SK-MEL-5 (cell line): Measurements from ENCODE around the gene ZNF311. TPM values are rescaled to one million over a fixed set of nuclear protein-coding genes. Genes with fewer than 3 reads are reported as not detected.
"Not testable (repeated sequence)": the region's sequence is repeated elsewhere in the genome, so short reads cannot be mapped to it uniquely, and the experiment has no call there.

Source experiments
- DNase-seq: peaks from one replicate; pipeline ENCODE4 v3.0.0-alpha.2; 2016; ENCODE audit warnings: low read depth, low spot score
- in situ Hi-C: cut with HindIII; loops from 2 replicates; pipeline ENCODE4 v1.10.0; 2016; ENCODE audit warnings: low sequenced_read_pairs, high pct_unique_total_duplicates, low pct_unique_long_range_greater_than_20kb
- total RNA-seq: library from RNA; depleted of rRNA; stranded (reverse); fragments of >200 nt; shearing (Covaris generic); gene quantifications from 2 replicates; pipeline ENCODE4 v1.2.3, GENCODE V29; 2014

ZNF311 gene
- total RNA-seq, 1 experiment from 2014 or later, result not detected

DNA sequence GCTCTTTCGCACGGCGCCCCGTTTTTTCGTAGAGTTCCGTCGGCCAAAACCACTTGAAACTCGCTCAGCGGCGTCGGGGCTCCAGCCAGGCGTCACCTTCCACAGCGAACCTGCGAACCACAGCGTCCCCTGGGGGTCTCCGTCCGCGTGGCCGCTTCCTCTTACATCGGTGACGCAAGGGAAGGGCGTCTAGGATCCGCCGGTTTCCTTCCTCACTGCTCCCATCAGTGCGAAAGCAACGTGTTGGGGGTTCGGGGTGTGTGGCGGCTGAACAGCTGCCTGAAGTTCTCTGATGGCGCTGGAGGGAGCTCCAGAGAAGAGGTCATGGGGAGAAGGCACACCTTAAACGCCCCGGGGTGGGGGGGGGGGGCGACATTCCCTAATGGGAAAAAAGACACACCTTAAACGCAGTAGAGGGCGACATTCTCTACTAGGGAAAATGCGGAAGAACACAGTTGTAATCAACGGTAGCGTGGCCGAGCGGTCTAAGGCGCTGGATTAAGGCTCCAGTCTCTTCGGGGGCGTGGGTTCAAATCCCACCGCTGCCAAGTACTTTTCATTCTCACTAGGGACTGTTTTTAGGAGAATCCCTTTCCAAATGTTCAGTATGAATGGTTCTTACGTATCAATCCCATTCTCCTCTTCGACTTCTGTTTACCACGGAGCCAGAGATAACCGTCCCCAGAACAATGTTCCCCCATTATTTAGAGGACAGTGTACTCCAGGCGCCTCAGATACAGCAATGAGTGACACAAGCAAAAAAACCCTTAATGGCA is 16.4 kb downstream of the ZNF311 start:
- DNase-seq, result peak; percentile 1
- in situ Hi-C loops, result no loop called here

DNA sequence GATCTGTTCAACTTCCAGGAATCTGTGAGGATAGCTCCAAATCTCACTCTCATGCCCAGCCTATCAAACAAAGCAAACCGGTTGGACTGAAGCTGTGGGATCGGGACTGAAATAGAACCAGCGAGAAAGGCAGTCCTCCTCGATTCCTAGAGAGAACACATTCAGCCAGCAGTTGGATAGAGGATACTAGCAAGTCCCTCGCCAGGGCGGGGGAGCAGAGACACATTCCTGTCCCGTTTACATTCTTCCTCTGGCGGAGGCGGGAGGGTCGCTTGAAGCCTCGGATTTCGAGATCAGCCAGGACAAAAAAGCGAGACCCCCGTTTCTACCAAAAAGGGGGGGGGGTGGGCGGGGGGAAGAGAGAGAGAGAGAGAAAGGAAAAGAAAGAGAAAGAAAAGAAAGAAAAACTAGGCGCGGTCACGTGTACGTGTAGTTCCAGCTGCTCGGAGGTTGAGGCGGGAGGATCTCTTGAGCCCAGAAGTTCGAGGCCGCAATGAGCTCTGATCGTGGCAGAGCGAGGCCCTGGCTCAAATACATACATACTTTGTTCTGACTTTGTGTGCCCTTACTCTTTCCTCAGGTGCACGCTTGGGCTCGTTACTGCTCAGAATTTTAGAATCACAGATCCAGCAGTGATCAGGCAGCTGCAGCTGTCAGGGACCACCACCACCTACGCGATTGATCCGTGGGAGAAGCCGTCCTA is 19.5 kb downstream of the ZNF311 start:
- in situ Hi-C loops, result no loop called here
- peak; percentile 95 for DNase-seq

DNA sequence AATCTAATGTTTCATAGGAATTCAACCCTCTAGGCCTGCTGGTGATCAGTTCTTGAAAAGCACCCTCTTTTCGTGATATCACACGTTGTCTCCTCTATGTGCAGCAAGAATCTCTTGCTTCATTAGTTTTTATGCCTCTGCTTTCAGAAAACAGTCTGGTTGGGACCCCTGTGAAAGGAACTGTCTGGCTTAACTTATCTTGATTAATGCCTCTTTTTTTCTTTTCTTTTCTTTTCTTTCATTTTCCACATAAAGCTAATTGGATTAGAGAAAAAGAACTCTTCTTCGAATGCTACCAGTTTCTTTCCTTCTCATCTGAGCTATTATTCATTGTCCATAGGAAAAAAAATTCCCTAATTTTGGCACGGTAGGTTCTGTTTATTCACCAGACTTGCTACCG is 21.3 kb downstream of the ZNF311 start:
- in situ Hi-C loops, result no loop called here
- DNase-seq, result no peak

DNA sequence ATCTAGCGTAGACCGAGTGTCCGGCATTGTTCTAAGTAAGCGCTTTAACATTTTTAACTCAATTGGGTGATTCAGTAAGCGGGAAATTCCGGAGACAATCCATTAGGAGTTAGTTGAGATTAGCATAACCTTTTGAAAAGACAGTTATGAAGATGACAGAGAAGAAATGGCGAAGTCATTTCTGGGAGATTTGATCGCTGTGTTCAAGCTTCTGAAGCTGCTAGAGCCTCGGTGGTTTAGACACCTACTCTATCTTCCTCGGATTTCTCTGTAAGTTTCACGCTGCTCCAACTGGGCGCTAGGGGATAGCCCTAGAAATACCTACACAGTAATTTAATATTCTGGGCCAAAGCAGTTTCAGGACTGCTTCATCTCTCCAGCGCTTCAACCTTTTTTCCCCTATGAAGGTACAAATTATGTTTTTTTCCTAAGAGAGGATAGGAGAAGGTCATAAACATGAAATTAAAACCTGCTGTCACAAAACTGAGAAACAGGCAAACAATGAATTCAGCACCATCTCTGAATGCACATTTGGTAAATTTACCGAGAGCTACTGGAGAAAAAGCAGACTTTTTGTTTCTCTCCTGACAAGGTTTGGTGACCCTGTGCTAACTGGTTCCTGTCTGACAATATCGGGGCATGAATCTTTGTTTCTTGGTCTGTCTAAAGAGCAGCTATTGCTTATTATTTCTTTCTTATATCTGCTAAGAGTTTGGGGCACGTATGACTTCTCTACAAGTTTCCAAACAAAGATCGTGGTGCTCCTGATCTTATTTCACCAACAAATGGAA is 22.4 kb downstream of the ZNF311 start:
- in situ Hi-C loops, result no loop called here
- DNase-seq, result peak; percentile 80

DNA sequence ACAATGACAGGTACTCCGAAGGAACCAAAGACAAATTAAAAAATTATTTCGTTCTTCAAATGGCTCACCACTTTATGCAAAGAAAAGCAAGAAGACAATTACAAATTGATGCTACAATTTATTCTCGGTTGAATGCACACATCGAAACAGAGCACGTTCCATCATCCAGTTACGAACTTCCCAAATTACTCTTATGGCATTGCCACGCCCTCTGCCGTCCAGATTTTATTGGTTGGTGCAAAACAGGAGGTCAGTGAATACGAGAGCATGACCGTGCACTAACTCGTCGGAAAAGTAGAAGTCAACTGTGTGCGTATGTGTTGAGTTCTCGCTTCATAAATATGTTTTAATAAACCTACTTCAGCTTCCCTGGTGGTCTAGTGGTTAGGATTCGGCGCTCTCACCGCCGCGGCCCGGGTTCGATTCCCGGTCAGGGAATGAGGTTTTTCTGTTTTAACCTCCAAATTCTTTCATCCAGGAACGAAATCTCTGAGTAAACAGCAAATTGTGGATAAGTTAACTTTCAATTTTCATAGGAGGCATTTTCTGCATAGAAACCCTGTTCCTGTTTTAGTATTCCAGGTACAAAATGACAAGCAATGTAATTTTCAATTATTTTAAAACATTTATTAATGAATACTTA is 23.2 kb downstream of the ZNF311 start:
- DNase-seq, result peak; percentile 93
- in situ Hi-C loops, result no loop called here

DNA sequence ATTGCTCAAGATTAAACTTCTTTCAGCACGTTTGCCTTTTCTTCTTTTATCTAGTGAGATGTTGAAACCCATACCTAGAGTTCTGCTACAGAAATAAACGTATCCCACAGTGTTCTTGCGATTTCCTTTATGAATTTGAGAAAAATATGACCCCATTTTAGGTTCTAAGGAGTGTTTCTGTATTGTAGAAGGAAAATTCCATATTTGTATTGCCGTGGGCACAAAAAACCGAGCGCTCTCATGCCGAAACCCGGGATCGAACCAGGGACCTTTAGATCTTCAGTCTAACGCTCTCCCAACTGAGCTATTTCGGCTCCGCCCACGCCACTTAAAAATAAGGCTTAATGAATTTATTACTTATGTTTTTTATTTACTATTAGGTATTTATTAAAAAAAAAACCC is 23.7 kb downstream of the ZNF311 start:
- in situ Hi-C loops, result no loop called here
- peak; percentile 80 for DNase-seq

DNA sequence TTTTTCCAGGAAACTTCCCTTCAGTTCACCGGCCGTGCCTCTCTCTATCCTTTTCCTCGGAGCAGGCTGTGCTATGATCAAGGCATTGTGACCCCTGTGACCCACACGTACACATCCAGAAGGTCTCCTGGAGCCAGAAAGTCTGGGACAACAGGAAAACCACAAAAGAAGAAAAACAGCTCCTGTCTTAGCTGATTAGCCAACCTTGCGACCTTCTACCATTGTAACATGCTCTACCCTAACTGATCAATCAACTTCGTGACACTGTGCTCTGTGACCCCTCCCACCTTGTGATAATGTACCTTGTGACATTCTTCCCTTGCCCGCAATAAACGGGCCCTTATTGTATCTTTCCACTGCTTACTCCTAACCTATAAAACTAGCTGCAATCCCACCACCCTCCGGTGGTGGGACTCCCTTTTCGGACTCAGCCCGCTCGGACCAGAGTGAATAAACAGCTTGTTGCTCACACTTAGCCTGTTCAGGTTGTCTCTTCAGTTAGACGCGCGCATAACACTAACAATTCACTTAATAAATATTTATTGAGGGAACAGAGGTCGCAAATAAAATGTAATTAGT is 24.2 kb downstream of the ZNF311 start:
- DNase-seq, result peak; percentile 95
- in situ Hi-C loops, result no loop called here

DNA sequence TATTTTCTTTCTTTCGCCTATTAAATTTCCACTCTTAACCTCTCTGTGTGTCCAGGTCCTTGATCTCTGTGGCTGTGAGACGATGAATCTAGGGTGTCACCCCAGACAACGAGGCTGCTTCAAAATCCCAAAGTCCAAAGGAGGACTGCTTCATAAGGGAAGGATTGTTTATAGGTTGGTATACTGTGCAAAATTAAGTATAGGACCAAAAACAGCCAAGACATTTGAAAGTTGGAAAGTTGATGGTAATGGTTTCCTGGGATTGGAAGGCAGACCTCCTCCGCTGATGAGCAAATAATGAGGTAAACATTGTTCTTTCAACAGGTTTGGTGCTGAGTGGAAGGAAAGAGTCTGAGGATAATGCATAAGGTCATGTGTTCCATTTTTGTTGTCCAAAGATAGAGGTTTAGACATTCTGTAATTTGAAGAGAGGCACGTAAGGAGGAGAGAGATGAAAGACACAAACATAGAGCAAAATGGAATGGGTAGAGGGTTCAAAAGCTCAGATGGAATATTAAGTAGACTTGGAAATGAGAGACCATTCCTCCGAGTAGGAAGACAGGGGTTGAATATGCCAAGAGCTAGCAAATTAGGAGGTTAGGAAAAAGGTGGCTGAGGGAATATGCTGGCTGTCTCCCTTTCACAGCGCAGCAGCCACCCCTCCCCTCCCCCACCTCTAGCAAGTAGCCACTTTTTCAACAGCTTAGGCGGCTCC is 24.8 kb downstream of the ZNF311 start:
- in situ Hi-C loops, result no loop called here
- DNase-seq, result no peak

DNA sequence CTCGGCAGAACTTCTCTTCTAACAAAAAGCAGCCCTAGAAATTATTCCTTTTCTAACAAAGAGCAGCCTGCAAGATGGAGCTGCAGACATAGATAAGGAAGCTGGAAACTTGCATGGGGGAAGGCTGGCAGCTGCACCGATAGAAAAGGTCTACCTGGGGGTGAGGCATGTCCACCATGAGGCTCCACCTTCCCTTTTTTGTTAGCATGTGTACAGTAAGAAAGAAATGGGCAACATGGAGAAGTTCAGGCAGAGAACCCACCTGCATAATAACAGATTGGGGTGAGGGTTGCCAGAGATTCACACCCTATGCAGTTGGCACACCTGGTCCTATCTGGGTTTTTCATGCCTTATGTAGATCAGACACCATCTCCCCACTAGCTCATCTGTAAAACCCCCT is 25.4 kb downstream of the ZNF311 start:
- in situ Hi-C loops, result no loop called here
- no peak for DNase-seq

DNA sequence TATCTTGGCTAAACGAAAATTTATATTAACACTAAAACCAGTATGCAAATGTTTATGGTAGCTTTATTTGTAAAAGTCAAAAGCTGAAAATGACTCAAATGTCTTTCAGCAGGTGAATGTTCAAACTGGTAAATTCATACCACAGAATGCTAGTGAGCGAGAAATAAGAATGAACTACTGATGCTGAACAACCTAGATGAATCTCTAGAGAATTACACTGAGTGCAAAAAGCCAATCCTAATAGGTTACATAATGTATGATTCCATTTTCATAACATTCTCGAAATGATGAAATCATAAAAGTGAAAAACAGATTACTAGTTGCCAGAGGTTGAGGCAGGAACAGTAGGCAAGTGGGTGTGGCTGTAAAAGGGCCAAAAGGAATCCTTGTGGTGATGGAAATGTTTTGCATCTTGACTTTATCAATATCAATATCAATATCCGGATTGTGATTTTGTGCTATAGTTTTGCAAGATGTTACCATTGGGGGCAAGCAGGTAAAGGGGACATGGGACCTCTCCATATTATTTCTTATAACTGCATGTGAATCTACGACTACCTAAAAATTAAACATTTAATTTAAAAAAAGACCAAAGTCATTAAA is 26.1 kb downstream of the ZNF311 start:
- DNase-seq, result no peak
- in situ Hi-C loops, result no loop called here

DNA sequence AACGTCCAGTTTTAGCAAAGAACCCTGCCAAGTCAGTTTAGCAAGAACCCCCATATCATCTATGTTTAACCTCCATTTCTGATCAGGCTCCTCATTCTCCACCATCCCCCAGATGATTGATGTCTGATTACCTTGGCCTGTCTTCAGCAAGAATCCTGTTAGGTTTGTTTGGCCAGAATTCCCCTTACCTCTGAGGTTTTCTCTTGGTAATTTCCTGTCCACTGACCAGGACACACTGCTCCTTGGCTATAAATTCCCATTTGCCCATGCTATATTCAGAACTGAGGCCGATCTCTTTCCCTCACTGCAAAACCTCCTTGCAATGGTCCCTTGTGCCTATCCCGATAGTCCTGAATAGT is 27.0 kb downstream of the ZNF311 start:
- in situ Hi-C loops, result no loop called here
- no peak for DNase-seq

DNA sequence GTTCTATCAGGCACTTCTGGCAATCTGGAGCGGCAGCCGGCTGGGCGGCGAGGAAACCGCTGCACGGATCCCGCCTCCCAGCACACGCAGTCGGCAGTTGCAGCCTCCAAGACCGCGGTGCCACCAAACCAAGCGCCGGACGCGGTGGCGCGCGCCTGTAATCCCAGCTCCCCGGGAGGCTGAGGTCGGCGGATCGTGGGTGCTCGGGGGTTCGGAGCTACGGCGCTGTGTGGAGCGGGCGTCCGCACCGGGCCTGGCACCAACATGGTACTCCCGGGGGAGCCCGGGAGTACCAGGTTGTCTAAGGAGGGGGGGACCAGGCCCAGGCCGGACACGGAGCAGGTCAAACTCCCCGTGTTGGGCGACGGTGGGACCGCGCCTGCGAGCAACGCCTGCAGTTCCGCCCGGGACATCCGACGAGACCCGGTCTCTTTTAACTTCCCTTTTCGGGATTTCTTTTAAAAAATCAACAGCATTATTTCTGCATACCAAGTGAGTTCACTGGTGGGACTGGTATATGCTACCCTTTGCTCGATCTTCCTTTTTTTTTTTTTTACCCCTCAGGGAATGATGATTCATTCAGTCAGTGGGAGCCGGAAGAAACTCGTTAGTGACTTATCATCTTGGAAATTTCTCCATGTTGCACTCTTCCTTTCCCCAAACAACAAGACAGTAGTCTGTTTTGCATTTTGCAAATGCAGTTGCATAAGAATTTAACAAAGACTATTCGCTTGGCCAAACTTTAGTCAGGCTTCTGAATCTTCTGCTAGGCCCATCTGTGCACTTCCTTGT is 27.6 kb downstream of the ZNF311 start:
- DNase-seq, result no peak
- in situ Hi-C loops, result no loop called here

DNA sequence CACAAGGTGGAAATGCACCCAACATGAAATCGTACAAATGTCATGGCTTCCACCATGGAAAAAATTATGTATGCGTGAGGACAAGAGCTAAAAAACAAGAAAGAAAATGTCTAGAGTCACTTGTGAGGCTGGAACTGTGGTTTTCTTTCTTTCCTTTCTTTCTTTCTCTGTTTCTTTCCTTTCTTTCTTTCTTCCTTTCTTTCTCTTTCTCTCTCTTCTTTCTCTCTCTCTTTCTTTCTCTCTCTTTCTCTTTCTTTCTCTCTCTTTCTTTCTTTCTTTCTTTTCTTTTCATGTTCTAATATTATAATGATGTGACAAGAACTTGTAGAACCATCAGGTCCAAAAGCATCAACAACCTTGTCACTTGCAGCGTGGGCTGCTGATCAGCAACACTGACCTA is 28.4 kb downstream of the ZNF311 start:
- no peak for DNase-seq
- in situ Hi-C loops, result no loop called here

DNA sequence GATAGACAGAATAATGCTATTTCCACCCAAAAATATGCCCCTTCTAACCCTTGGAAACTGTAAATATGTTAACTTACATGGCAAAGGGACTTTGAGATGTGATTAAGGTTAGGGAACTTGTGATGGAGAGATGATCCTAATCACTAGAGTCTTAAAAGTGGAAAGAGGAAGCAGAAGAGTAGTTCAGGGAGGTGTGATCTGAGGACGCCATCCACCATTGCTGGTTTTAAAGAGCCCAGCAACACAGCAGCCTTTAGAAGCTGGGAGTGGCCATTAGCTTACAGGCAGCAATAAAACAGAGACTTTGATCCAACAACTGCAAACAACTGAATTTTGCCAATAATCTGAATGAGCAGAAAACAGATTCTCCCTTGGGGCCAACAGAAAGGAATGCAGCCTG is 30.6 kb downstream of the ZNF311 start:
- in situ Hi-C loops, result no loop called here
- DNase-seq, result no peak

DNA sequence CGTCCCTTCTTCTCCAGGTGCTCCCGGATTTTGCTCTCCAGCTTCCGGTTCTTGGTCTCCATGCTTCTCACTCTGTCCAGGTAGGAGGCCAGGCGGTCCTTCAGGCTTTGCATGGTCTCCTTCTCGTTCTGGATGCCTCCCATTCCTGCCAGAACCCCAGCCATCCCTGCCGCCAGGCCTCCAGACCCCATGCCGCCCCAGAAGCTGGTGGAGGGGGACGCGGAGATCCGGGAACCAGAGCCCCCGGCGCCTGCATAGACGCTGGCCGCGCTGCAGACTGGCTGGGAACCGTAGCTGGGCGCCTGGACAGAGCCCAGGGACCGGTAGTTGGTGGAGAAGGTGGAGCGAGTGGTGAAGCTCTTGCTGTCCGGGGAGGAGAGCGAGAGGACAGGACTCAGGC is 35.1 kb downstream of the ZNF311 start:
- in situ Hi-C loops, result not testable (repeated sequence)

DNA sequence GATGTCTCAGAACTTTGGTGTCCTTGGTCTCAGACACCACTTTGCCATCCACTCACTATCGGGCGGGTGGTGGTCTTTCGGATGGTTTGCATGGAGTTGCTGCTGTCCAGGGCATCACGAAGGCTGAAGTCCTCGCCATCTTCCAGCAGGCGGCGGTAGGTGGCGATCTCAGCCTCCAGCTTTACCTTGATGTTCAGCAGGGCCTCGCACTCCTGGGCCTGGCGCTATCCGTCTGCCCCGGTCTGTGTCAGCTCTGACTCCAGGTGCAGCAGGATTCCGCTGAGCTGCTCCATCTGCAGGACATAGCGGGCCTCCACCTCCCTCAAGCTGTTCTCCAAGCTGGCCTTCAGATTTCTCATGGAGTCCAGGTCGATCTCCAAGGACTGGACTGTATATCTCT is 36.0 kb downstream of the ZNF311 start:
- no peak for DNase-seq
- in situ Hi-C loops, result no loop called here

More for the DNA sequence above, 35.1 kb downstream of the ZNF311 start:
- not testable (repeated sequence) for DNase-seq
